SJCRH30 (cell line): ENCODE data around the gene RBL2. TPM values are rescaled to one million over a fixed set of nuclear protein-coding genes. Genes with fewer than 3 reads are reported as not detected.
"Not testable (repeated sequence)": the region's sequence is repeated elsewhere in the genome, so short reads cannot be mapped to it uniquely, and the experiment has no call there.

ENCODE experiments used
- DNase-seq, 2 experiments: peaks; one replicate each; pipeline ENCODE4 v3.0.0-alpha.2; 2015 to 2020
- H3K27ac ChIP-seq: fragments of 250-450 bp; sonication (Bioruptor Pico); 2 replicates; pipeline ENCODE4 v1.5.1; 2020; ENCODE audit warnings: mild to moderate bottlenecking, moderate library complexity
- H3K27me3 ChIP-seq: fragments of 250-450 bp; sonication (Bioruptor Pico); 2 replicates; pipeline ENCODE4 v1.5.1; 2020; ENCODE audit warnings: mild to moderate bottlenecking, moderate library complexity
- H3K36me3 ChIP-seq: fragments of 250-450 bp; sonication (Bioruptor Pico); 2 replicates; pipeline ENCODE4 v1.5.1; 2020; ENCODE audit warnings: mild to moderate bottlenecking, moderate library complexity
- H3K4me1 ChIP-seq: fragments of 250-450 bp; sonication (Bioruptor Pico); 2 replicates; pipeline ENCODE4 v1.5.1; 2020; ENCODE audit warnings: mild to moderate bottlenecking, moderate library complexity
- H3K4me3 ChIP-seq: fragments of 250-450 bp; sonication (Bioruptor Pico); 2 replicates; pipeline ENCODE4 v1.5.1; 2020; ENCODE audit warnings: mild to moderate bottlenecking, moderate library complexity
- H3K9me3 ChIP-seq: fragments of 250-450 bp; sonication (Bioruptor Pico); replicated peaks from 2 replicates; pipeline ENCODE4 v1.5.1; 2020; ENCODE audit warnings: mild to moderate bottlenecking, moderate library complexity
- total RNA-seq: library from RNA; depleted of rRNA; stranded (reverse); fragments of >200 nt; shearing (Covaris generic); gene quantifications from 2 replicates; pipeline ENCODE4 v1.2.3, GENCODE V29; 2014; rRNA removed

The RBL2 gene
- total RNA-seq, 1 experiment from 2014 or later, result 69.0 TPM

DNA sequence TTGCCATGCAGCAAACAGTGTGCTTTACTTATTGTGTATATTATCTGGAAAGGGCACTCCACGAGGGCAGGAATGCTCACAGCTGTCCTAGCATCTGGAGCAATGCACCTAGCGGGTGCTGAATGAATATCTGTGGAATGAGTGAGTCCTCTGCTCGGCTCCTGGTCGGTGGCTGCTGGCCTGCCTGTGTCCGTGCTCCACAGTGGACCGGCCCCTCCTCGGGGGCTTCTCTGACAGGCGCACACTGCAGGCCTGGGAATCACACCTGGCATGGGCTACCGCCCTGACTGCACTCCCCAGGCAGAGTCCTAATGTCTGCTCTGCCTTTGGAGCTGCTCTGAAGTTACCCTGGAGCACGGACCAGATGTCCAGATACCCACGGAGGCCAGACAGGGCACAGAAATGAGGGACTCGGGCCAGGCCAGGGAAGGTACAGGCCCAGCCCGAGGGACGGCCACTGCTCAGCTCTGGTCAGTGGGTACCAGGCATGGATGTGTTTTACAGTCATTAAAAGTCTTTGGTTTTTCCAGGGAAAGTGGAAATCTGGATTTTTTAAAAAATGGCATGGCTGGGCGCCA is 89.8 kb downstream of the RBL2 start:
- Histone ChIP-seq H3K27ac (no peak overlapping the region; the same call in 1 of the 2 replicates), H3K4me3 (no peak overlapping the region), H3K9me3 (no peaks in the 10 kb centered on the region), H3K36me3 (no peaks in the 10 kb centered on the region), H3K27me3 (no peaks in the 10 kb centered on the region), H3K4me1 (peaks cover 35% of the 10 kb centered on the region)
- no peak for DNase-seq

DNA sequence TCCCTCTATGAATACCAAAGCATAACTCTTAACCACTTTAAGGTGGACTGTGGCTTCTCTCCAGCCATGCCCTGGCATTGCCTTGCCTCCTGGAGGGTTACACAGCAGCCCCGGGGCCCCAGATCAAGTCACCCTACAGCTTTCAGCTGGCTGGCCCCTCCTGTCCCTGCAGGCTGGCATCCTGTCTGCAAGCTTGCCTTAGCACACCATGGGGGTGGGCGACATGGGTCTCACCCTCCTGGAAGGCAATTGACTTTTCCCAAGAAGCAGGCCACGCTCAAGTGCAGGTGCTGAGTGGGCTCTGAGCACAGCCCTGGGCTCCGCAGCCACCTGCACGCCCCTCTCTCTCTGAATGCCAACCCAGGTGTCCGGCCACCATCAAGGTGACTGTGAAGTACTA is 94.5 kb downstream of the RBL2 start:
- H3K27me3 ChIP-seq, result no peaks in the 10 kb centered on the region
- no peak overlapping the region for H3K4me3 ChIP-seq
- H3K4me1 ChIP-seq, result peaks cover 18% of the 10 kb centered on the region
- peak; percentile 22 to 42 for DNase-seq
- no peaks in the 10 kb centered on the region for H3K9me3 ChIP-seq
- peak overlapping the region; percentile 75 for H3K27ac ChIP-seq
- H3K36me3 ChIP-seq, result no peaks in the 10 kb centered on the region

DNA sequence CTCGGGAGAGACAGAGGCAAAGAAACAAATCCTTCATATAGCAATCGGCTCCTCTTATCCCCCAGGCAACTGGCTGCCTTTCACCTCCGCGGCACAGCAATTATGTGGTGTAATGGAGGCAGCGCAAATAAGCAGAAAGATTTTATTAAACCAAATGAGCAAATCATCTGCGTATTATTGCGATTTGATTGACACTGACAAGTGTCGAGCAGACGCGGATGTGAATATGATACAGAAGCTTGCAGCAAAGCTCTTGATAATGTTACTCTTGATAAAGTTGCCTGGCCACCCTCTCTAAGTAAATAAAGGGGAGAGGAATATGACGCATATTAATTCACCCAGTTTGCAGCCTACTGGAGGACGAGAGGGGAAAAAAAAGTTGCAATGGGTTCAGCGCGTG is 95.2 kb downstream of the RBL2 start:
- Histone ChIP-seq H3K27ac (peak overlapping the region; percentile 75), H3K4me3 (peak overlapping the region; percentile 29), H3K27me3 (no peaks in the 10 kb centered on the region), H3K4me1 (peaks cover 15% of the 10 kb centered on the region), H3K36me3 (no peaks in the 10 kb centered on the region), H3K9me3 (no peaks in the 10 kb centered on the region)
- DNase-seq, result peak; percentile 86 to 96

DNA sequence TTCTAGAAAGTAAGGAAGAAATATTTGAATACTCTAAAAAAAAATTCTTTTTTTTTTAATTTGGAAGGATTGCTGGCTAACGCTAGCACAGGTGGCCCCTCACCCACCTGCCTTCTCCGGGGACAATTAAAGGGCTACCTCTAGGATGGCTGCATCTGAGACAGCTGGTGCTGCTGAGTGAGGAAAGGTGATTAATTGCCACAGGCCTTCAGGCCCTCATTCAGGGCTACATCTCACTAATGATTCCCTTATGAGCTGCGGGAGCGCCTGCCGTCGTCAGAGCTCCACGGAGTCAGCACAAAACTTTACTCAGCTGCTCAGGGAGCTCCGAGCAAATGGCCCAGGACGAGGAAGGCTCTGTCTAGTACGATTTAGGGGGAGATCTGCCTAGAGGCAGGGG is 95.8 kb downstream of the RBL2 start:
- Histone ChIP-seq H3K4me1 (peaks cover 15% of the 10 kb centered on the region), H3K9me3 (no peaks in the 10 kb centered on the region)

DNA sequence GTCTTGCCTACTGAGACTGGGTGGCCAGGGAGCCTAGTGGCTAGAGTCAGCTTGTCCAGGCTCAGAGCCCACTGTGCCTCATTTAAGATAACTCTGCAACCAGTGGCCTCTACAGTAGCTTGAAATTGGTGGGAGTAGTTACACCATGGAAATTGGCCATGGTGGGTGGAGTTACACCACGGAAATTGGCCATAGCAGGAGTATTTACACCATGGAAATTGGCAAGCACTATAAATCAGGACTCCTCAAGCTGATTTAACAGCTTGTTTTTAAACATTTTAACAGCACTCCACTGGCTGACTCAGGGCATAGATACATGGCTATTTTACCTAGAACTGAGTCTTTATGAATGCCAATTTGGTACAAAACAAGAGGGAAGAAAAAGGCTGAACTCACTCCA is 96.5 kb downstream of the RBL2 start:
- Histone ChIP-seq H3K4me1 (peaks cover 15% of the 10 kb centered on the region), H3K4me3 (peak overlapping the region; percentile 29; the same call in 1 of the 2 replicates), H3K27ac (peak overlapping the region; percentile 75), H3K9me3 (no peaks in the 10 kb centered on the region), H3K27me3 (no peaks in the 10 kb centered on the region), H3K36me3 (no peaks in the 10 kb centered on the region)
- DNase-seq, result no peak

More for the DNA sequence above, 95.8 kb downstream of the RBL2 start:
- no peaks in the 10 kb centered on the region for H3K36me3 ChIP-seq
- peak overlapping the region; percentile 29 for H3K4me3 ChIP-seq
- peak overlapping the region; percentile 75 for H3K27ac ChIP-seq
- no peaks in the 10 kb centered on the region for H3K27me3 ChIP-seq
- peak; percentile 81 to 92 for DNase-seq

DNA sequence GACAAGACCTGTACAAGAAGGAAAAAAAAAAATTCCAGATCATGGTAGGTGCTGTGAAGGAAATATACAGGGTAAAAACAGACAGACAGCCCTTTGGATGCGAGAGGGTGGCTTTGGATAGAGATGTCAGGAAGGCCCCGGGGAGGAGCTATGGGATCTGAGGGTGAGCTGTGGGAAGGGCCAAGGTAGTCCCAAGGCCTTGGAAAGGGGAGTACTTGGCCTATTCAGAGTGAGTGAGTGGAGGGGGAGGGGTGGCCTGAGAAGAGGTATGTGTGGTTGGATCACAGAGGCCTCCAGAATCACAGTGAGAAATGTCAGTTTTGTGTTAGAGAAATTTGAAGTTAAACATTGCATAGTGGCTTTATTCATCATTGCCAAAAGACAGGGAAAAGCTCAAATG is 99.9 kb downstream of the RBL2 start:
- Histone ChIP-seq H3K9me3 (no peaks in the 10 kb centered on the region; the same call in 1 of the 2 replicates), H3K27me3 (no peaks in the 10 kb centered on the region), H3K4me3 (no peak overlapping the region), H3K36me3 (no peaks in the 10 kb centered on the region), H3K4me1 (peaks cover 8% of the 10 kb centered on the region), H3K27ac (no peak overlapping the region)
- DNase-seq, result no peak

DNA sequence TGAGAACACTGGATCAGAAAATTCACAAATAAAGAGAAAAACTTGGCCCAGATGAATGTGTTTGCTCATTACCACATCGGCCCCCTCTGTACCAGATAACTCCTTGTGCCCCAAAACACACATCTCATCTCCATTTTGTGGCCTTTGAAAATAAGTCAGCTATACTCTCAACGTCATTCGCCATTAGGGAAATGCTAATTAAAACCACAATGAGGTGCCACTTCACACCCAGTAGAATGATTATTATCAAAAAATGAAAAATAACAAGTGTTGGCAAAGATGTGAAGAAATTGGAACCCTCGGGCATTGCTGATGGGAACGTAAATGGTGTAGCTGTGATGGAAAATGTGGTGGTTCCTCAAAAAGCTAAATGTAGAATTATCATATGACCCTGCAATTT is 103.4 kb downstream of the RBL2 start:
- no peaks in the 10 kb centered on the region; the same call in 1 of the 2 replicates for H3K9me3 ChIP-seq
- H3K27ac ChIP-seq, result no peak overlapping the region
- no peak overlapping the region for H3K4me3 ChIP-seq
- no peak for DNase-seq
- H3K36me3 ChIP-seq, result no peaks in the 10 kb centered on the region
- no peaks in the 10 kb centered on the region for H3K4me1 ChIP-seq
- H3K27me3 ChIP-seq, result no peaks in the 10 kb centered on the region

DNA sequence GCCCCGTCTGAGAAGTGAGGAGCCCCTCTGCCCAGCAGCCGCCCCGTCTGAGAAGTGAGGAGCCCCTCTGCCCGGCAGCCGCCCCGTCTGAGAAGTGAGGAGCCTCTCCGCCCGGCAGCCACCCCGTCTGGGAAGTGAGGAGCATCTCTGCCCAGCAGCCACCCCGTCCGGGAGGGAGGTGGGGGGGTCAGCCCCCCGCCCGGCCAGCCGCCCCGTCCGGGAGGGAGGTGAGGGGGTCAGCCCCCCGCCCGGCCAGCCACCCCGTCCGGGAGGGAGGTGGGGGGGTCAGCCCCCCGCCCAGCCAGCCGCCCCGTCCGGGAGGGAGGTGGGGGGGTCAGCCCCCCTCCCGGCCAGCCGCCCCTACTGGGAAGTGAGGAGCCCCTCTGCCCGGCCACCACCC is 105.1 kb downstream of the RBL2 start:
- not testable (repeated sequence) for H3K27me3 ChIP-seq, H3K9me3 ChIP-seq

DNA sequence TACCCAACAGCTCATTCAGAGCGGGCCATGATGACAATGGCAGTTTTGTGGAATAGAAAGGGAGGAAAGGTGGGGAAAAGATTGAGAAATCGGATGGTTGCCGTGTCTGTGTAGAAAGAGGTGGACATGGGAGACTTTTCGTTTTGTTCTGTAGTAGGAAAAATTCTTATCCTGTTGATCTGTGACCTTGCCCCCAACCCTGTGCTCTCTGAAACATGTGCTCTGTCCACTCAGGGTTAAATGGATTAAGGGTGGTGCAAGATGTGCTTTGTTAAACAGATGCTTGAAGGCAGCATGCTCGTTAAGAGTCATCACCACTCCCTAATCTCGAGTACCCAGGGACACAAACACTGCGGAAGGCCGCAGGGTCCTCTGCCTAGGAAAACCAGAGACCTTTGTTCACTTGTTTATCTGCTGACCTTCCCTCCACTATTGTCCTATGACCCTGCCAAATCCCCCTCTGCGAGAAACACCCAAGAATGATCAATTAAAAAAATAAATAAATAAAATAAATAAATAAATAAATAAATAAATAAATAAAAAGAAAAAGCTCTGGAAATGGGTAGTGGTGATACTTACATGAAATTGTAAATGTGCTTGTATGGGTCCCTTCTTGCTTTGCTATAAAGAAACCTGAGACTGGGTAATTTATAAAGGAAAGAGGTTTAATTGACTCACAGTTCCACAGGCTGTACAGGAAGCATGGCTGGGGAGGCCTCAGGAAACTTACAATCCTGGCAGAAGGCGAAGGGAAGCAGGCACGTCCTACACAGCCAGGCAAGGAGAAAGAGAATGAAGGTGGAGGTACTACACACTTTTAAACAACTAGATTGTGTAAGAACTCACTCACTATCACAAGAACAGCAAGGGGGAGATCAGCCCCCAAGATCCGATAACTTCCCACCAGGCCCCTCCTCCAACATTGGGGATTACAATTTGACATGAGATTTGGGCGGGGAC is 105.8 kb downstream of the RBL2 start:
- H3K4me3 ChIP-seq, H3K36me3 ChIP-seq, H3K27ac ChIP-seq, H3K27me3 ChIP-seq, H3K4me1 ChIP-seq, H3K9me3 ChIP-seq, DNase-seq: not testable (repeated sequence)

More for the DNA sequence above, 105.1 kb downstream of the RBL2 start:
- not testable (repeated sequence) for H3K4me3 ChIP-seq, H3K36me3 ChIP-seq, H3K27ac ChIP-seq, DNase-seq, H3K4me1 ChIP-seq

Other genes starting within 250 kb of the RBL2 start
- 12.8 and 15.8 TPM in 2 replicates for gene AKTIP, start 68.7 kb downstream of the RBL2 start, total RNA-seq